ENCODE measurements around the gene SLC66A2.
"Not testable (repeated sequence)": the region's sequence is repeated elsewhere in the genome, so short reads cannot be mapped to it uniquely, and the experiment has no call there.

- TF ChIP-seq POLR2A (IDR thresholded peaks at IDR 0.05) = not testable (repeated sequence)
- TF ChIP-seq, protein P1, sequence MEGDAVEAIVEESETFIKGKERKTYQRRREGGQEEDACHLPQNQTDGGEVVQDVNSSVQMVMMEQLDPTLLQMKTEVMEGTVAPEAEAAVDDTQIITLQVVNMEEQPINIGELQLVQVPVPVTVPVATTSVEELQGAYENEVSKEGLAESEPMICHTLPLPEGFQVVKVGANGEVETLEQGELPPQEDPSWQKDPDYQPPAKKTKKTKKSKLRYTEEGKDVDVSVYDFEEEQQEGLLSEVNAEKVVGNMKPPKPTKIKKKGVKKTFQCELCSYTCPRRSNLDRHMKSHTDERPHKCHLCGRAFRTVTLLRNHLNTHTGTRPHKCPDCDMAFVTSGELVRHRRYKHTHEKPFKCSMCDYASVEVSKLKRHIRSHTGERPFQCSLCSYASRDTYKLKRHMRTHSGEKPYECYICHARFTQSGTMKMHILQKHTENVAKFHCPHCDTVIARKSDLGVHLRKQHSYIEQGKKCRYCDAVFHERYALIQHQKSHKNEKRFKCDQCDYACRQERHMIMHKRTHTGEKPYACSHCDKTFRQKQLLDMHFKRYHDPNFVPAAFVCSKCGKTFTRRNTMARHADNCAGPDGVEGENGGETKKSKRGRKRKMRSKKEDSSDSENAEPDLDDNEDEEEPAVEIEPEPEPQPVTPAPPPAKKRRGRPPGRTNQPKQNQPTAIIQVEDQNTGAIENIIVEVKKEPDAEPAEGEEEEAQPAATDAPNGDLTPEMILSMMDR (IDR thresholded peaks at IDR 0.05) = not testable (repeated sequence)
Observed at GRCh38 chr18:79999701-80000100, 48.2 kb upstream of the SLC66A2 start.

Data from lower leg skin (tissue), 3 donors.